ENCODE data around the gene AK8.
"Not testable (repeated sequence)": the region's sequence is repeated elsewhere in the genome, so short reads cannot be mapped to it uniquely, and the experiment has no call there.

GRCh38 chr9:132771752-132772151, 106.3 kb downstream of the AK8 start:
- not testable (repeated sequence) for TF ChIP-seq CTCF (IDR thresholded peaks at IDR 0.05; ENCODE audit: insufficient read depth, low read length, poor library complexity, severe bottlenecking); EZH2phosphoT487 (conservative IDR thresholded peaks at IDR 0.05; ENCODE audit: low read length)
